AG09319 (cell line): Measurements from ENCODE around the gene C20orf202.

Experiments used
- DNase-seq: peaks from one replicate; pipeline ENCODE4 v3.0.0-alpha.2; 2010; ENCODE audit warnings: low read depth; ENCODE audit errors: extremely low read depth
- TF ChIP-seq, protein P1 (sequence below): IDR thresholded peaks from 2 replicates; pipeline ENCODE4 v1.5.1; 2011; ENCODE audit warnings: low read depth, mild to moderate bottlenecking, inconsistent platforms, low read length, moderate library complexity

The C20orf202 gene

DNA sequence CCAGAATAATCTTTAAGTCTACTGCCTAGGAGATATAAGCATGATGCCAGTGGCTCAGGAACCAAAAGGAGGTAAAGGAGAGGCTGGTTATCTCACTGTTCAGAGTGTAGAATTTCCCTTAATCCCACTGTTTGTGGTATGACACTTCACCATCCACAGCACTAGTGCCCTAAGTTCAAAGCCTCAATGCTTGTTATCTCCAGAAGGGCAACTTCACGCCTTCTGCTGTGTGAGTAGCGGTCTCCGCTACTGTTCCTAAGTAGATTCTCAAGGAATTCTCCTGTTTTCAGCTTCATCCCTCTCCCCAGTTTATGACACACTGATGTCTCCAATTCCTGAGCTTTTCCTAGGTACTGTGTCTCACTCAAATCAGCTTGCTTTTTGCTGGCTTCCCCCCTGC lies 49.2 kb downstream of the C20orf202 start:
- TF ChIP-seq, protein P1, sequence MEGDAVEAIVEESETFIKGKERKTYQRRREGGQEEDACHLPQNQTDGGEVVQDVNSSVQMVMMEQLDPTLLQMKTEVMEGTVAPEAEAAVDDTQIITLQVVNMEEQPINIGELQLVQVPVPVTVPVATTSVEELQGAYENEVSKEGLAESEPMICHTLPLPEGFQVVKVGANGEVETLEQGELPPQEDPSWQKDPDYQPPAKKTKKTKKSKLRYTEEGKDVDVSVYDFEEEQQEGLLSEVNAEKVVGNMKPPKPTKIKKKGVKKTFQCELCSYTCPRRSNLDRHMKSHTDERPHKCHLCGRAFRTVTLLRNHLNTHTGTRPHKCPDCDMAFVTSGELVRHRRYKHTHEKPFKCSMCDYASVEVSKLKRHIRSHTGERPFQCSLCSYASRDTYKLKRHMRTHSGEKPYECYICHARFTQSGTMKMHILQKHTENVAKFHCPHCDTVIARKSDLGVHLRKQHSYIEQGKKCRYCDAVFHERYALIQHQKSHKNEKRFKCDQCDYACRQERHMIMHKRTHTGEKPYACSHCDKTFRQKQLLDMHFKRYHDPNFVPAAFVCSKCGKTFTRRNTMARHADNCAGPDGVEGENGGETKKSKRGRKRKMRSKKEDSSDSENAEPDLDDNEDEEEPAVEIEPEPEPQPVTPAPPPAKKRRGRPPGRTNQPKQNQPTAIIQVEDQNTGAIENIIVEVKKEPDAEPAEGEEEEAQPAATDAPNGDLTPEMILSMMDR = no peak
- DNase-seq = no peak

- DNase-seq = no peak
- TF ChIP-seq, protein P1 = no peak
Measured at GRCh38 chr20:1254254-1254653, 51.0 kb downstream of the C20orf202 start.

- TF ChIP-seq, protein P1 = no peak
- no peak for DNase-seq
Measured at GRCh38 chr20:1255675-1256074, 52.4 kb downstream of the C20orf202 start.
